SH-SY5Y (cell line): ENCODE results near the gene CERS1.

ENCODE experiments used
- GATA2 ChIP-seq: IDR thresholded peaks from 2 replicates; pipeline ENCODE4 v1.6.1; 2011; ENCODE audit warnings: mild to moderate bottlenecking, low read depth, low read length
- GATA3 ChIP-seq: IDR thresholded peaks from 2 replicates; pipeline ENCODE4 v1.6.1; 2011; ENCODE audit warnings: low read depth, mild to moderate bottlenecking, low read length, moderate library complexity

GRCh38 chr19:18871543-18871942 is 24.4 kb downstream of the CERS1 start:
- no peak for TF ChIP-seq GATA2
- TF ChIP-seq GATA3, result no peak
